Choroid plexus epithelial cell (primary cell): Measurements from ENCODE around the gene KCTD18.

Experiments used
- DNase-seq: peaks from one replicate; pipeline ENCODE4 v3.0.0-alpha.2; 2010; ENCODE audit warnings: low read depth
- H3K4me3 ChIP-seq: 2 replicates; pipeline ENCODE4 v1.5.1; 2011; ENCODE audit warnings: low read depth, mild to moderate bottlenecking, control low read depth, low read length, moderate library complexity
- TF ChIP-seq, protein P1 (sequence below): conservative IDR thresholded peaks from 2 replicates; pipeline ENCODE4 v1.5.1; 2011; ENCODE audit warnings: low read depth, mild to moderate bottlenecking, control low read depth, inconsistent platforms, low read length, moderate library complexity

The KCTD18 gene

DNA sequence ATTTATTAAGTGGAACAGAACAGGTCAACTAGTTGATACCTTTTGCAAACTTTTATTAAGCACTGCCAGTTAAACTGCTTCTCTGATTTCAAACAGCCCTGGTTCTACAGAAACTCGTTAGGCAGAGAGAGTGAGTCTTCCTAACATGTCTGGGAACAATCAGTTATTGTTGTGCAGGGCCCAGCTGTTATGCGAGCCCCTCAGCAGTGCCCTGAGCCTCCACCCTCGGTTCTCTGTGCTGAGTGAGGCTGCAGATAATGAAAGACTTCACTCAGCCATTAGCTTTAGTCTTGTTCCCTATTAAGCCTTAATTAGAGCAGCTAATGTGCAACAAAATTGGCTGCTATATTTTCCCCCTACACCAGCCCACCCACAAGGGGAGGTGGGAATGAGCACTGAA is 39.6 kb downstream of the KCTD18 start:
- H3K4me3 ChIP-seq: no peak overlapping the region
- DNase-seq: no peak
- TF ChIP-seq, protein P1, sequence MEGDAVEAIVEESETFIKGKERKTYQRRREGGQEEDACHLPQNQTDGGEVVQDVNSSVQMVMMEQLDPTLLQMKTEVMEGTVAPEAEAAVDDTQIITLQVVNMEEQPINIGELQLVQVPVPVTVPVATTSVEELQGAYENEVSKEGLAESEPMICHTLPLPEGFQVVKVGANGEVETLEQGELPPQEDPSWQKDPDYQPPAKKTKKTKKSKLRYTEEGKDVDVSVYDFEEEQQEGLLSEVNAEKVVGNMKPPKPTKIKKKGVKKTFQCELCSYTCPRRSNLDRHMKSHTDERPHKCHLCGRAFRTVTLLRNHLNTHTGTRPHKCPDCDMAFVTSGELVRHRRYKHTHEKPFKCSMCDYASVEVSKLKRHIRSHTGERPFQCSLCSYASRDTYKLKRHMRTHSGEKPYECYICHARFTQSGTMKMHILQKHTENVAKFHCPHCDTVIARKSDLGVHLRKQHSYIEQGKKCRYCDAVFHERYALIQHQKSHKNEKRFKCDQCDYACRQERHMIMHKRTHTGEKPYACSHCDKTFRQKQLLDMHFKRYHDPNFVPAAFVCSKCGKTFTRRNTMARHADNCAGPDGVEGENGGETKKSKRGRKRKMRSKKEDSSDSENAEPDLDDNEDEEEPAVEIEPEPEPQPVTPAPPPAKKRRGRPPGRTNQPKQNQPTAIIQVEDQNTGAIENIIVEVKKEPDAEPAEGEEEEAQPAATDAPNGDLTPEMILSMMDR: no peak

DNA sequence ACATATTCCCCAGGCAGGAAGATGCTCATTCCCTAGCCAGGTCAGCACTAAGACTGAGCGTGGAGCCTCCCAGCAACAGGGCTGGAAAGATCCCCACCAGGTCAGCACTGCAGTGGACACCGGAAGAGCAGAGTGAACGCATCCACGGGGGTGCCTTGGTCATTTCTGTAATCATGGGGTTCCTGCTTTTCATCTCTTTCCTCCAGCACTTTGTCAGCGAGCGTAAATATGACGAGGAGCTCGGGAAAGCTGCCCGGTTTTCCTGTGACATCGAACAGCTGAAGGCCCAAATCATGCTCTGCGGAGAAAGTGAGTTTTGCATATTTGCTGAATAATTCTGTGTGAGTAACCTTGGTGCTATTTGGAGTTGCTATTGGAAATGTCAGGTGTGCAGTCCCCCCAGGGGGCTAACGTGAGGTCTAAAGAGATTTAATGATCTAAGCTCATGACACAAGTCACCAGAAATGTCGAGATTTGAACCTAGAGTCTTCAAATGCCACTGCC is 40.1 kb downstream of the KCTD18 start:
- DNase-seq: no peak
- TF ChIP-seq, protein P1: no peak
- H3K4me3 ChIP-seq: no peak overlapping the region

DNA sequence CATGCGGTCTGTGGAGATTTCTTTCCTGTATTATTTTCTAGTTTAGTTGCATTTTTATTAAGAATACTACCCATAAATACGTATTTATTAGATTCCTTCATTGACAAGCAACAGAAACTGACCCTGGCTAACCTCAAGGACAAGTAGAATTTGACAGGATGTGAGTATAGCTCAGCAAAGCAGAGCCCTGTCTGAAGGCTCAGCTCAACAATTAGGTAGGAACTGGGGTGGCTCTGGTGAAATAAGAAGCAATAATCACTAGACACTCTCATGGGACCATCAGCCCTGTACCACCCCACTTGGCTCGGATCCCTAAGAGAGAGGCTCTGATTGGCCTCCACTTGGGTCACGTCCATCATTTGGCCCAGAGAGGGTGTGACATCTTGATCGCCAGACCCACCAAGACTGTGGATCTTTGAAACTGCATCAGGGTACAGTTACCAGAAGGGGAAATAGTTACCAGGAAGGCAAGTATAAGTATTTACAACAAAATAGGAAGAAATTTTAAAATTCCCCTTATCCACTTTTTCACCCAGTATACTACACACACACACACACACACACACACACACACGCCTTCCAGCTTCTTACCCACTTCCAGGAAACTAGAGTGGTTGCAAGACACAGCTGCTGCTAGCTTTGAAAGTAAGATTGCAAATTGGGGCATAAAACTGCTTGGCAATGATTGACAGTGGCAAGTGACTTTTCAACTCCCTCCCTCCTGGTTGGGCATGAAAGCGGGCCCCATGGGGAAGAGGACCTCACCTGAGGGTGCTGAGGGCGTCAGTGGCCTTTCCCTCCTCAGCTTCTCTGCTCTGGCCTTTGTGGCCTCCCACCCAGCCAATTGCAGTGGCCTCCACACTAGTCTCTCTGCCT is 41.8 kb downstream of the KCTD18 start:
- TF ChIP-seq, protein P1: no peak
- no peak for DNase-seq
- H3K4me3 ChIP-seq: no peak overlapping the region

DNA sequence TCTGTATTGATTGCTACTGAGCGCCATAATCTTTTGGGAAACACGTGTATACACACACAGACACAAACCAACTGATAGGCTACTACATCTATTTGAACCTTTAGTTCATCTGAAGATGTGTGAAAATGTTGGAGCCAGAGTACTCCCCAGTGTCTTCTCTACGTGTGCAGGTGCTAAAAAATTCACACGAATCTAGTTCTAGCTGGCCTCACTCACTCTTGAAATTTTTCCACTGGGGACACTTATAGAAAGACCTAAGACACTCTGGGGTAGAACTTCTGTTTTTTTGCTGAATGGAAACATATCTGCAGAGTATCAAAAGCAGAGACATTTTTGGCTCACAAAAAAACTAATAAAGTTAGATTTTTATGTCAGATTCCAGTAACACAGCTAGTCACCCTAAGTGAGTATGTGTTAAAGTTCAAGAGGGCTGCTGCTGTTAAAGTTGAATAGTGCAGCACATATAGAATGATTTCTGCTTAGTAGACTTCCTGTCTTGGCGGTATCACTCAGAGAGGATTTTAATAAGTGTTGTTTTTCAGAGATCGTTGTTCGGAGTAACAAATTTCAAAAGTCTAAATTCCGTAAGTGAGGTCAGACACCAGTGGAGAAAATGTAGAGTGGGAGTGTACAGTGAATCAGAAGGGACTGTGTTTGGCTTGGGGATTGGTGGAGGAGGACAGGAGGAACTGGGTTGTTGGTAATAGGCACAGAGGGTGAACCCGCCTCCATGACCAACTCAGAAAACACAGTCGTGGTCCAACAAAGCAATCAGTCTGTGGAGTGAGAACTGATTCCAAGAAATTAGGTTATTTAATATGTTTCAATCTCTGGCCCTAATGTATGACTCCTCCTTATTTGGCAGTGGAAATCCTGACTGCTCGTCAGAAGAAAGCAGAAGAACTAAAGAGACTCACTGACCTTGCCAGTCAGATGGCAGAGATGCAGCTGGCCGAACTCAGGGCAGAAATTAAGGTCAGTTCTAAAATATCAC is 43.1 kb downstream of the KCTD18 start:
- peak; percentile 91 for DNase-seq
- TF ChIP-seq, protein P1: no peak
- H3K4me3 ChIP-seq: no peak overlapping the region

DNA sequence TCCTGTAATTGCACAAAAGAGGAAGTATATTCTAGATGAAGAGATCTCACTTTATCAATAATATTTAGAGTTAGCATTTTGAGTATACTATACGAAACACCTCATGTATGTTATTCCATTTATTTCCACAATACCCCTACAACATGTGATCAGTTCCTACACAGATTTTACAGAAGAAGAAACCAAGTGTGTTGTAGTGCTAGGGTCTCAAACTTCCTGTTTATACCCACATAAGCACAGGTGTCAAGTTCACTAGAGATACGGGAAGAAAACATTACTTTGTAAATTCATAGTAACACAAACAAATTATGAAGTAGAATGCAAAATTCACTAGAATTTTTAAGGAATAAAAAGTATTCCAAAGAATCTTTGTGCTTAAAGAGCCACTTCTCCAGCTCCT is 46.4 kb downstream of the KCTD18 start:
- DNase-seq: no peak
- no peak overlapping the region for H3K4me3 ChIP-seq
- TF ChIP-seq, protein P1: no peak

DNA sequence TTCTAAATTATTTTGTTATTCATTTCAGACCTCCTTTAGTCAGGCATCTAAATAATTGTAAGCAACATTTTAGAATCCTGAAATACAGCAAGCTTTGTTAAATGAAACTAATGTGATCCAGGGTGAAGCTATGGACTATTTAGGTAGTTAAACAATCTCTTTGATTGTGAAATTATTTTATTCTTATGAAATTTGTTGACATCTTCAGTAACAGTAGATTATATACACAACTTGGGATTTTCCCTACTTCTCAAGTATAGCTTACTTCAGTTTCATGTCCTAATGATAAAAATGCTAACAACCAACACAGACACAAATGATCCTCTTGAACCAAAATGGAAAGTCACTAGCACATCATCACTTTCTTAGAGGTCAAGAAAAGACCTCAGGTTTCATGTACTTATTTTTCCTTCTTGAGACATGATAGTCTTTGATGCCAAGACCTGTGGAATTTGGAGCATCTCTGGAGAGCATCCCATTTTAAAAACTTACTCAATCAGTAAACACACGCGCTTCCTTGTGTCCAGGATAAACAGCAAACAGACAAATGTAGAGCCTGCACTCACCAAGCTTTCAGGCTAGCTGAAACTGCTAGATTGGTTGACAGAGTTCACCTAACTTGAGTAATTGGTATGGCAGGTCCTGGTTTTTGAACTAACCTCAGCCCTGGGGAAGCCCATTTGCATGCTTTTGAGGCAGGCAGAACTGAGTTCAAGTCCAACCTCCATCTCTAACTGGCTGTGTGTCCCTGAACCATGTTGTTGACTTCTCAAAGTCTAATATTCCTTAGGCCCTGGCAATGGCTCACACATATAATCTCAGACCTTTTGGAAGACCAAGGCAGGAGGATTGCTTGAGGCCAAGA is 47.8 kb downstream of the KCTD18 start:
- peak; percentile 41 for DNase-seq
- TF ChIP-seq, protein P1: no peak
- H3K4me3 ChIP-seq: no peak overlapping the region
